ENCODE data around the gene C1QTNF4.

The C1QTNF4 gene

DNA sequence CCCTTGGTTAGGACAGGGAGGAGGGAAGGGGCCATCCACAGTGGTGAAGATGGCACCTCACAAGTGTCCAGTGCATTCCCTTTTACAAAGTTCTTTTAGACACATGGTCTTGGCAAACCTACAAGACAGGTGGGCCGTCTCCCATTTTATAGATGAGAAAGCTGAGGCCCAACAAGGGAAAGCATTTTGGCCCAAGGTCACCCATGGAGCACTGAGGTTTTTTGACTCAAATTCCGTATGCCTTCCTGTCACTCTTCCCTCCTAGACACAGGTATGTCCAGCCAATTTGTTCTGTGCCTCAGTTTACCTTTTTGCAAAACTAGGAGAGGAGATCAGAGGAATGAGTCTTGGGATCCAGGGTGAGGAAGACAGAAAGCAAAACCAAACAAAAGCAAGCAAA, 1.2 kb downstream of the C1QTNF4 start:
- no peak for FAIRE-seq

DNA sequence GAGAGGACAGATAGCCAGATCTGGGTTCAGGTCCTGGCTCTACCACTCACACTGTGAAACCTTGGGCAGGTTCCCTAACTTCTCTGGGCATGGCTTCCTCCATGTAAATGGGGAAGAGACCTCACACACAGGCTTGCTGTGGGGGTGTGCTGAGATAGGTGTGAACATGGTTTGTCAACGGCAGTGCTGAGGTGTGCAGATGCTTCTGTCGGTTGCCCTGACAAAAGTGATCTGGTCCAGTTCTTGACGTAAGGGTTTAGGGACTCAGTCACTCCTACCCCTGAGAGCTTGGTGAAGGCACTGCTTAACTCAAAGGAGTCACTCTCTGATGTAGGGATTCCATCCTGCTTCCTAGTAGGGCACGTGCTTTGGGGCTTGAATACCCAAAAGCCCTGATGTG, 2.0 kb downstream of the C1QTNF4 start:
- FAIRE-seq: no peak

DNA sequence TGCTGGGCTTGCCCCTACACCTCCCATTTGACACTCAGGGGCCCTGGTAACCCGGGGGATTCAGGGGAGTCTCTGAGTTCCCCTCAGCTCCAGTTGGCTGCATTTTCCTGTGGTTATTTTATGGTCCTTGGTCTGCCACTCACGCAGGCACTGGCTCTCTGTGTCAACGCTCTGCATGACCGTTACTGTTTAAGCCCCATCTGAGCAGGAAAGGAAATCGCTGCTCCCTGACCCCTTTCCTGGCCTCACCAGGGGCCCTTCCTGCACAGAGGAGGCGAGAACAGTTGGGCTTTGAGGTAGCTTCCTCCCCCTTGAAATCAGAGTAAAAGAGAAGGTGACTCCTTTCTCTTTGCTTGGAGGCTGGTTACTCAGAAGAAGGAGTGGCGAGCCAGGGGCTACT, 2.4 kb downstream of the C1QTNF4 start:
- FAIRE-seq: no peak

DNA sequence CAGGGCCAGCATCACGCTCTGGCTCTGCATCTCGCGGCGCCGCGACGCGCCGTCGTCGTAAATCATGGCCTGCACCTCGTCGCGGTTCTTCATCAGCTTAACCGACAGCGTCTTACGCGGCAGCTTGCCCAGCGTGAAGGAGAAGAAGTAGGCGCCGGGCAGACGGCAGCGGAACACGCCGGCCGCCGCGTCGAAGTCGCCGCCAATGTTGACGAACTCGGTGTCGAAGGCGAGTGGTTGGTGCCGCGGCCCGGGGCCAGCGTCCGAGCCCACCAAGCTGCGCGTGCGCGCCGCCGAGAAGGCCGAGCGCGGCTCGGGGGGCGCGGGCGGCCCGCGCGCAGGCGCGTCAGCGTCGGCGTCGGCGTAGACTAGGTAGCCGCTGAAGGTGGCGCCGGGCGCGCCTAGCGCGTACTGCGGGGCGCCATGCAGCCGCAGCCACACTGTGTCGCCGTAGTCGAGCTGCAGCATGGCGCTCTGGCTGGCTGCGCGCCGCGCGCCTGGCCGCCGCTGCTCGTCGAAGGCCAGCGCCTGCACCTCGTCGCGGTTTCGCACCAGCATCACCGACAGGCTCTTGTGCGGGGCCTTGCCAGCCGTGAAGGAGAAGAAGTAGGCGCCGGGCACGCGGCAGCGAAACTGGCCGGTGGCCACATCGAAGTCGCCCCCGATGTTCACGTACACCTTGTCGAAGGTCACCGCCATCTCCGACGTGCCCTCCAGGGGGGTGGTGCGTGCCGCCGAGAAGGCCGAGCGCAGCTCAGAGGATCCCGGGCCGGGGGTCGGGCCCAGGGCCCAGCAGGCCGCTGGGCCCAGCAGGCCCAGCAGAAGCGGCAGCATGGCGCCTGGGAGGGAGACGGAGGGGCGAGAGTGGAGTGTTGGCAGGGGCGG, 4.0 kb downstream of the C1QTNF4 start:
- FAIRE-seq: no peak

DNA sequence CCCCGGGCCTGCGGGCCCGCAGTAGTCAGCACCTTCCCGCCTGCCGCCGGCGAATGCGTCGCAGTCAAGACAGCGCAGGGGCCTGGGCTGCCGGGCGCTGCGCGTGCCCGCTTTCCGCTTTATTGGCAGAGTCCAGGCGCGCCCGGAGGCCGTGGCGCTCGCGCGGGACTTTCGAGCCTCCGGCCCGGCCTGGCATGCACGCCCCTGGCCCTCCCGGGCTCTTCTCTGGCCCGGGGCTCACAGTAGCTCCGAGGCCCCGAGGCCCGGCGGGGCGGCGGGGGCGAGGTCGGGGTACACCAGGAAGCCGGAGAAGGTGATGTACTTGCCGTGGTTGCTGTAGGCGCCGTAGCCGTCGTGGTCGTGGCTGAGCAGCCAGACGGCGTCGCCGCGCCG, 4.6 kb downstream of the C1QTNF4 start:
- no peak for FAIRE-seq

DNA sequence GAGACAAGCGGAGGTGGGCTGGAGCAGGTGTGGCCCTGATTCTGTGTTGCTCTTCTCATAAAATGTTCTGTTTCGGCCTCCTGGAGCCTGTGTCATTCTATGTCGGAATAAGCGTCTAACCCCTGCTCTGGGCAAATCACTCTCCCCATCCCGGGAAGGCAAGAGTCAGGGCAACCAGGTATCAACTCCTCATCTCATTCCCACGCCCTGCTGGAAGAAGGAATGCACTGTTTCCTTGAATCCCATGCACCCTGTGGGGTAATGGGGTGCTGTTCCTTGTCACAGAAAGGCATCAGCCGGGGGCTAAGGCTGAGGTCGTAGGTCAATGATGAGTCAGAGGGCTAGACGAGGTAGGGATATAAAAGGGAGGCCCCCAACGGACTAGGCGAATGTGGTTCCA, 5.1 kb downstream of the C1QTNF4 start:
- FAIRE-seq: no peak

DNA sequence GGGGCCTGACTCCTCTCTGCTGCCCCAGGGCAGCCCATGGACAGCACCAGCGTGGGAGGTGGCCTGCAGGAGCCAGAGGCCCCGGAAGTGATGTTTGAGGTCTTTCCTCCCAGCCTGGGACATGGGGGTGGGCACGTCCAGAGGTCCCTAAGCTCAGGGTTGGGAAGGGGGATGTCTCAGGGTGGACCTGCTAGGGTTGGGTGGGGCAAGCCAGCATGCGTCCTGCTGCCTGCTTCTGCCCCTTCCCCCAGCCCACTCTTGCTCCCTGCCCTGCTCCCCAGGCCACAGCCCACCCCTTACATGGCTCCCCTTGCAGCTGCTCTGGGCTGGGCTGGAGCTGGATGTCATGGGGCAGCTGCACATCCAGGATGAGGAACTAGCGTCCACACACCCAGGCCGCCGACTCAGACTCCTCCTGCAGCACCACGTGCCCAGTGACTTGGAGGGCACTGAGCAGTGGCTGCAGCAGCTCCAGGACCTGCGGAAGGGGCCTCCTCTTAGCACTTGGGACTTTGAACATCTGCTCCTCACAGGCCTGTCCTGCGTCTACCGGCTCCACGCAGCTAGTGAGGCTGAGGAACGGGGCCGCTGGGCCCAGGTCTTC, 6.4 kb downstream of the C1QTNF4 start:
- FAIRE-seq: no peak

DNA sequence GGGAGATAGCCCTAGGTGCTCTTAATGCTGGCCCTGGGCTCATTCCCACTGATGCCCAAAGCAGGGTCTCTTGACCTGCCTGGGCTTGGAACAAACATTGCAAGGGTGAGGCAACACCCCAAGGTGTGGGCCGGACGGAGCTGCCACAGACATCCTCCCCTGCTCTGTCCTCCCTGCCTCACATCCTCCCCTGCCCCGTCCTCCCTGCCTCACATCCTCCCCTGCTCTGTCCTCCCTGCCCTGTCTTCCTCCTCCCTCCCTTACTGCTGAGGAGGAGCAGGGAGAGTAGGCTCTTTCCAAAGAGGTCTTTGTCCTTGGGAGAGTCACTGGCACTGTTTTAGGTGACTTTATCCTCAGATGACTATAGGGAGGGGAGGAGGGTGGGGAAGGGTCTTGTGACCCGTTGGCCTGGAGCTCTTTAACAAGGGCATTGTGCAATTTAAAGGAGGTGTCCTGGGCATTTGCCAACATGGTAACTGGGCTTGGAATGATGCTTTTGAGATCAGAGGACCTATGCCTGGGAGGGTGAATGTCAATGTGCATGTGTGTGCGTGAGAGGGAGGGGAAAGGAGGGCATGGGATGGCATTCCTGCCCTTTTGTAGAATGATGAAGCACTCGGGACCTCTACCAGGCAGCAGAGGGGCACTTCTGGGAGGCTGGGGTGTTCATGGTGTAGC, 7.0 kb downstream of the C1QTNF4 start:
- no peak for FAIRE-seq

DNA sequence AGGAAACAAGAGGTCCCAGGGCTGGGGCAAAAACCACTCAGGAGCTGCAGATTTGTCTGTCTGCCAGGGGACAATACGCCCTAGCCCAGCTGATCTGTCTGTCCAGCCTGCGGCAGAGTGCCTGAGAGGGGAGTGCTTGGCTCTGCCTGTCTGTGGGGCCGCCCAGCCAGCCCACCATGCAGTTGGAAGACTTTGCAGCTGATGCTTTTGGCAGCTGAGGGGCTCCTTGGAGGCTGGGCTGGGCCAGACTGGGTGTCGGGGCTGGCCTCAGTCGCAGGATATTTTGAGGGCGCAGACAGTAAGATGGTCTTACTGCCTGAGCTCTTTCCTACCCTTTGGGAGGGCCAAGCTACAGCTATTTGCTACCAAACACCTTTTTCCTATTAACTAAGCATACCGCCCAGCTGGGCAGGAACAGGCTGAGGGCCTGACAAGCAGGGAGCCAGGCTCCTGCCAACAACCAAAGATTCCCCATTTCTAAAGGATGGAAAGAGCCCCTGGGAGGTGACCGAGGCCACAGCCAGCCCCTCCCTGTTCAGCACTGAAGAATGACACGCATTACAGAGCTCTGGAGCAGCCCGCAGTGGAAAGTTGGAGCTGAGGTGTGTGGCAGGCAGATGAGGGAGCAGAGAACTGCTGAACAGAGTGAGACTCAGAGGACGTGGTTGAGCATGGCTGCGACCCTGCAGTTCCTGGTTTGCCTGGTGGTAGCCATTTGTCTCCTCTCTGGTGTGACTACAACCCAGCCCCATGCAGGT, 7.9 kb downstream of the C1QTNF4 start, which contains the start of gene FAM180B:
Gene FAM180B, plus strand, starts transcription at position 581 of the 758 bp plus-strand sequence. Its CDS starts 91 bp downstream, at position 672.
- no peak for FAIRE-seq

DNA sequence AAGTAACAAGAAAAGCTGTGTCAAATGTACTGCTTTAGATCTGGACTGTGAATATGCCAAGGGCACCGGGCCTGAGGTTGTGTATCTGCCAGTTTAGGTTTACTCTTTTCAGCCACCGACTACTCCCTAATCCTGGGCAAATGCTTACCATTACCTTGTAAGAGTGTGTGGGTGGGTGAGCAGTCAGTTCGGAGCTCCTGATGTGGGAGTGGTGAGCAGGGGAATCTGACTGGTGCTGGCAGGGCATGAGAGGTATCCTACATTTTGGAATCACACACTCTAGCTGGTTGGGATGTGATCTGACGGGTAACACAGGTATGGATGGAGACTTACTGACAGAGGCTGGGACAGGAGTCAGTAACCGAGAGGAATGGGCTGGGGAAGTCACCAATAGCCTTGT, 10.4 kb downstream of the C1QTNF4 start:
- no peak for FAIRE-seq

DNA sequence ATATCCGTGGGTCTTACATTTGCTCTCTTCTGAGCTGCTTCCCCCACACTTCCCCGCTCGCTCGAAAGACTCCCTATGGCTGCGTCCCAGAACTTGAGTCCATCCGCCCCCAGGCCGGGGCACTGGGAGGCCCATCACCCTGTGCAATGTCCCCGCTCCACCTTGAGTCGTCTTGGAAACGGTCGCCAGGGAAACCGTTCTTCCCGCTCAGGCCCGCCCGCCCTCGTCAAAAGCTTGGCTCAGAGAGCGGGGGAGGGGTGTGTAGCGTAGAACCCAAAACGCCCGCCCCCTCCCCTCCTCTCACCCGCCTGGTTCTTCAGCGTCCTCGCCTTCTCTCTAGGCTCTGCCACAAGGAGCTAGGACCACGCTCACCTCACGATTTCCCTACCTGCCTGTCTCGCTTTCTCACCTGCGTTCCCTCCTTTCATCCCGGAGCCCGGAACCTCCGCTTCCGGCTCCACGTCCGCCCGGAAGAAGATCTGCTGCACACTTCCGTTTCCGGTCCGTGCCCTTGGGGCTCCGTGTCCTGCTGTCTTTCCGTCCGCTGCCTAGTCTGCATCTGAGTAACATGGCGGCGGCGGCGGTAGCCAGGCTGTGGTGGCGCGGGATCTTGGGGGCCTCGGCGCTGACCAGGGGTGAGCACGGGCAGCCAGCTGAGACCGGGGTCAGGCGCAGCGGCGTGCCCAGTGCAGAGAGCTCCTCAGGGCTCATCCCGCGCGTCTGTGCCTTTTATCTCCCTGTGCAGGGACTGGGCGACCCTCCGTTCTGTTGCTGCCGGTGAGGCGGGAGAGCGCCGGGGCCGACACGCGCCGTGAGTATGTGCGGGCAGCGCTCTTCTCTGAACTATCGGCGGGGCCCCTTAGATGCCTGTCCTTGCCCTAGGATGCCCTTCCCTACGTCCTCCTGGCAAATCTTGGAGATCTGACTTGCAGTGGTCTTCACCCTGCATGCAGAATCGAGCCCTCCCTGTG, 15.4 kb downstream of the C1QTNF4 start, which contains the start of the genes KBTBD4 and NDUFS3:
Gene KBTBD4, minus strand, starts transcription at position 447 of the 971 bp plus-strand sequence. Its CDS starts 19 bp downstream, at position 428.
Gene NDUFS3, plus strand, starts transcription at position 551 of the 971 bp plus-strand sequence. Its CDS starts 18 bp downstream, at position 569.
- FAIRE-seq: no peak

DNA sequence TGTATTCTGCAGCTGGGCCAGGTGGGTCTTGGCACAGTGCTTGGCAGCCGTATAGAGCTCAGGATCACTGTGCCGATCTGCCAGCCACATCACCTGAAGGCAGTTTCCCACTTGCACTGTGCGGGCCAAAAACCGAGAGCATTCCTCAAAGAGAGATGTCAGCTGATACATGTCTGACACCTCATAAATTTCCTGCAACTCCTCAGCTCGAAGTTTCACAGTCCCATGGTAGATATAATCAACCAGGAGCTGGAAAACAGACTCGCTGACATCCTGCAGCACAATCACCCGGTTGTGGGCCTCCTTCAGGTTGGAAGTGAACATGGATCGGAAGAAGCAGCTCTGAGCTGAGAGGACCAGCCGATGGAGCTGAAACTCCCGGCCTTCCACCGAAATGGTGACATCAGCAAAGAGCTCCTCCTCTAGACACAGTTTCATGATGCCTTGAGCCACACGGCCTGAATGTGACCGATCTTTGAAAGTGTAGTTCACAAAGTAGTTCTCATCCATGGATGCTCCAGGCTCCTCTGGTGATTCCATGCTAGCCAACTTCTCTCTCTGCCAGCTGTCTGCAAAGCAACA, 16.7 kb downstream of the C1QTNF4 start:
- no peak for FAIRE-seq

DNA sequence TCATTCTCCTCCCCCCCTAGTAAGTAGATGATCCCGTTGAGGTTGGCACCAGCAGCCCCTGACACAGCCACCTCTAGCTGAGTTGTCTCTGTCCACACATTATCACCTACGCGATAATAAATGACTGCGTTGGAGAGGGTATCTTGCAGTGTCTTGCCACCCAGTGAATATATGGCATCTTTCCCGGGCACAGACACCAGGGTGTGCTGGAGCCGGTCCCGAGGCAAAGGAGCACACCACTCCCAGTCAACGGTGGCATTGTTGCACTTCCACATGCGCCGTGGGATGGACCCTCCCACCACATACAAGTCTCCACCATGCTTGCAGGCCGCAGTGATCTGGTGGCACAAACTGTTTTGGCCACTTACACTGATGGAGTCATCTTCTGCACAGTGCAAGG, 20.9 kb downstream of the C1QTNF4 start:
- no peak for FAIRE-seq

DNA sequence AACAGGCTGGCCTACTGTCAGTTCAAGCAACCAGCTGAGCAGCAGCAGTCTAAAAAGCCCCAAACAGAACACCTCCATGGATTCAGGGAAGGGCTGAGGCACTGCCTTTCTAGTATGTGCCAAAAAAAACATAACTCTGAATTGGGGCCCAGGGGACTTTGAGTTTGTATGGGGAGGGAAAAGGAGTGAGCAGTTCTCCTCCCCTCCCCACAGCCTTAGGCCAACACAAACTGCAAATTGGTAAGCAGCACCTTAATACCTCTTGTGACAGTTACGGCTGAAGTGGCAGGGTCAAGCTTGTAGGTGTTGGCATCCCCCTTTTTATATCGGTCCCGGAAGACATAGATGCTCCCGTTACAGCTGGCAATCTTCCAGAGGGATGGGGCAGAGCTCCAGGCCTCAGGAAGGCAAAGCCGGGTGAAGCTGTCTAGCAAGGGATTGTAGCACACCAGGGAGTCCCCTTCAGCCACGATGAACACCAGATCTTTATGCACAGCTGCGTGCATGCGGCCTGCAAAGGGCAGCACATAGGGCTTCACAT, 21.4 kb downstream of the C1QTNF4 start:
- FAIRE-seq: no peak

DNA sequence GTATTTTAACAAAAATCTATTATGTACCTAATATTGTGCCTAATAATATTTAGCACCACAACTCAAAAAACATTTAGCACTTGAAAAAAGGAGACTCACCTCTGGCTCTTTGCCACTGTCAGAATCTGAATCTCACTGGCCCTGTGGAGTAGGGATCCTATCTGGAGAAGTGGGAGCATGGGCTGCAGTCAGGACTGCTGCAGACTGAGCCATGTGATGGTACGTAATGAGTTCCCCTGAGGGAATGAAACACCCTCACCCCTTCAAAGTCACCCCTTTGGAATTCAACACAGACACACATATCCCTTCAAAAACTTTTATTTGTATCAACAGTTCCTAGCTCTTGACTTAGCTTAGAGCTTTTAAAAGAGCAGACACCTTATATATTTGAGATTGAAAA, 22.3 kb downstream of the C1QTNF4 start:
- FAIRE-seq: no peak

DNA sequence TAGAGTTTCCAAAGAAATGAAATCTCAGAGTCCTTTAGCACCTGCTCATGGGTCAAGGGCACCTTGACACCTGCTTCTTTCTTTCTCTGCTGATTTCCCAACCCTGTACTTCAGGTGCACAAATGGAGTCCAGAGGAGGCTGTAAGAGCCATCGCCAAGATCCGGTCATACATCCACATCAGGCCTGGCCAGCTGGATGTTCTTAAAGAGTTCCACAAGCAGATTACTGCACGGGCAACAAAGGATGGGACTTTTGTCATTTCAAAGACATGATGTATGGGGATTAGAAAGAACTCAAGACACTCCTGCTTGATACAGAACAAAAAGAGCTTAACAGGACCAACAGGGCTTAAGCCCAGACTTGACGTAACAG, 22.9 kb downstream of the C1QTNF4 start:
- no peak for FAIRE-seq

DNA sequence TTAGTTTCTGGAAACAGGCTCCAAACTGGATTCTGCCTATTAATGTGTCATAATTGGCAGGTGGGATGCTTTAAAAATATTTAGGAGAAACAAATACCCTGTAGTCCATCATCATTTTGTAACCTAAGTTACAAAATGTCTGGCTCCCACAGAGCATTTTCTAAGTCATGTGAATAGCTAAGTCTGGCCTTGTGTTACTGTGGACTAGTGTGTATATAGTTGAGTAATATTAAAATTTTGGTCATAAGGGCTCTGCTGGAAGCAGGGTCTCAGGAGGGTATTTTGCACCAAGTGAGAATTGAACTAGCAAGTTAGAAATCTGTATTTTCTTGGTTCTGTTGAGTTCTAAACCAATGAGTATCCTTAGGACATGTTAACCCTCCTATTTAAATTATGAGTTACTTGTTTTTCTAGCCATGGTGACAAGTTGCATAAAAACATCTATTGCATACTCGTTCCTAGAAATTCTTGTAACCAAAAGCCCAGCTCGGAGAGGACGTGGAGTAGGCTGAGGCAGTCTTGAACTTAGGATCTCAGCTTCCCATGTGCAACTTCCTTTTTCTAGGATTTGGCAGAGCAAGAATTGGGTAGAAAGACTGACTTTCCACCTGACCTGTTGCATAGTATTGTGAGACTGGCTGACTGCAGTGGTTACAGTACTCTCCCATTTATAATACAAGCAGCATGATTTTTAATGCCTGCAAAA, 23.4 kb downstream of the C1QTNF4 start:
- FAIRE-seq: no peak

DNA sequence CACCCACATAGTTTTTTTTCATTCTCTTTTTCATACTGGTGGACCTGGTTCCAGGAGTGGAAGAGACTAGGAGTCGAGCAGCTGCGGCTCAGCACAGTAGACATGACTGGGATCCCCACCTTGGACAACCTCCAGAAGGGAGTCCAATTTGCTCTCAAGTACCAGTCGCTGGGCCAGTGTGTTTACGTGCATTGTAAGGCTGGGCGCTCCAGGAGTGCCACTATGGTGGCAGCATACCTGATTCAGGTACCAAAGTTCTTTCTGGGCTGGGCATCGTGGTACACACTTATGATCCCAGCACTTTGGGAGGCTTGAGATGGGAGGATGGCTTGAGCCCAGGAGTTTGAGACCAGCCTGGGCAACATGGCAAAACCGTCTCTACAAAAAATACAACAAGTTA, 24.6 kb downstream of the C1QTNF4 start:
- FAIRE-seq: no peak

DNA sequence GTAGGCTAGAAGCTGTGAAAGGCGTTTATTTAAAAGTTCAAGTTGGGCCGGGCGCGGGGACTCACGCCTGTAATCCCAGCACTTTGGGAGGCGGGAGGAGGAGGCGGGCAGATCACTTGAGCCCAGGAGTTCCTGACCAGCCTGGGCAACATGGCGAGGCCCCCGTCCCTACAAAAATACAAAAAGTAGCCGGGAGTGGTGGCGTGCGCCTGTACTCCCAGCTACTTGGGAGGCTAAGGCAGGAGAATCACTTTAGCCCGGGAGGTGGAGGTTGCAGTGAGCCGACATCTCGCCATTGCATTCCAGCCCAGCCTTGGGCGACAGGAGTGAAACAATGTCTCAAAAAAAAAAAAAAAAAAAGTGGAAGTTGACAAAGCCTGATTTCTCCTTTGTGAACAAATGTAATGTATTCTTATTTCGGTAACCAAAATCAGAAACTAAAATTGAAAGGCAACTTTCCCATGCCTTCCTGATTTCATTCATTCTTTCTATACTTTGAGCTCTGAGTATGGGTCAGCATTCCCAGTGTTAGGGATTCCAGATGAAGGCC, 28.0 kb downstream of the C1QTNF4 start:
- FAIRE-seq: no peak

Data from A204.1 (cell line).